CD8-positive, alpha-beta memory T cell (primary cell): ENCODE results near the gene TOP2A. TPM values are rescaled to one million over a fixed set of nuclear protein-coding genes. Genes with fewer than 3 reads are reported as not detected.
A peak's percentile ranks its signal among the peaks of the same experiment; 100 is the strongest.

ENCODE experiments used
- CTCF ChIA-PET: fragments of 350-600 bp; sonication (Branson Sonifier 250); formaldehyde crosslinking; loops from one replicate; lab custom pipeline; 2021; ENCODE audit warnings: antibody characterized with exemption; lab: Charles Lee
- POLR2A ChIA-PET: fragments of 350-600 bp; sonication (Branson Sonifier 250); formaldehyde crosslinking; loops from one replicate; lab custom pipeline; 2021; ENCODE audit warnings: antibody characterized with exemption; lab: Charles Lee
- DNase-seq, 5 donors: peaks; one replicate each; pipeline versions ENCODE4 v3.0.0 to v3.0.0-alpha.2; 2020 to 2022; ENCODE audit warnings: mixed read lengths in 1 of 5
- H3K27ac ChIP-seq: one replicate; pipeline ENCODE4 v1.7.0; 2013; ENCODE audit warnings: low read depth, mild to moderate bottlenecking, low read length, moderate library complexity
- H3K27me3 ChIP-seq: 2 replicates; pipeline ENCODE4 v1.7.0; 2013; ENCODE audit warnings: low read length, mild to moderate bottlenecking; ENCODE audit not compliant: insufficient read depth, poor library complexity, severe bottlenecking
- H3K36me3 ChIP-seq: 2 replicates; pipeline ENCODE4 v1.7.0; 2013; ENCODE audit warnings: mild to moderate bottlenecking, low read length, moderate library complexity; ENCODE audit not compliant: insufficient read depth
- H3K4me1 ChIP-seq: 2 replicates; pipeline ENCODE4 v1.7.0; 2013; ENCODE audit warnings: mild to moderate bottlenecking, low read length, moderate library complexity; ENCODE audit not compliant: insufficient read depth
- H3K4me3 ChIP-seq: 2 replicates; pipeline ENCODE4 v1.7.0; 2013; ENCODE audit warnings: mild to moderate bottlenecking, low read length
- H3K9me3 ChIP-seq: 2 replicates; pipeline ENCODE4 v1.7.0; 2013; ENCODE audit warnings: mild to moderate bottlenecking, low read length
- H3K27ac Mint-ChIP-seq, 8 donors: one replicate each; pipeline ENCODE4 v1.8.0; 2020 to 2021; ENCODE audit warnings: mixed read lengths in 8 of 8, mild to moderate bottlenecking in 6 of 8, inconsistent platforms in 3 of 8, moderate library complexity in 3 of 8
- H3K27me3 Mint-ChIP-seq, 2 donors: one replicate each; pipeline ENCODE4 v1.8.0; 2020 to 2021; ENCODE audit warnings: mixed read lengths in 2 of 2, mild to moderate bottlenecking in 1 of 2, moderate library complexity in 1 of 2
- H3K36me3 Mint-ChIP-seq, 3 donors: one replicate each; pipeline ENCODE4 v1.8.0; 2020 to 2021; ENCODE audit warnings: mixed read lengths in 3 of 3, inconsistent platforms in 1 of 3, mild to moderate bottlenecking in 1 of 3
- H3K4me1 Mint-ChIP-seq, 3 donors: one replicate each; pipeline ENCODE4 v1.8.0; 2020 to 2021; ENCODE audit warnings: mixed read lengths in 3 of 3, inconsistent platforms in 1 of 3, mild to moderate bottlenecking in 1 of 3
- H3K4me3 Mint-ChIP-seq, 7 donors: one replicate each; pipeline ENCODE4 v1.8.0; 2020 to 2021; ENCODE audit warnings: mixed read lengths in 7 of 7, mild to moderate bottlenecking in 6 of 7, moderate library complexity in 4 of 7, inconsistent platforms in 2 of 7
- H3K9me3 Mint-ChIP-seq, 5 donors: one replicate each; pipeline ENCODE4 v1.8.0; 2020 to 2022; ENCODE audit warnings: mixed read lengths in 5 of 5, mild to moderate bottlenecking in 3 of 5, moderate library complexity in 2 of 5, inconsistent platforms in 1 of 5
- polyA plus RNA-seq: library from polyadenylated mRNA; unstranded; fragments of 300-500 nt; fragmentation: Illumina TruSeq; gene quantifications from one replicate; pipeline ENCODE4 v1.2.3, GENCODE V29; 2021
- total RNA-seq, 2 experiments: library from RNA; stranded (reverse); gene quantifications; one replicate each; pipeline ENCODE4 v1.2.3, GENCODE V29; 2021

TOP2A gene
- total and polyA plus RNA-seq, 3 experiments from 2014 or later: 0.86 to 143 (median 138) TPM

- no peak for DNase-seq
- Histone ChIP-seq H3K27ac (no peak overlapping the region), H3K4me3 (no peak overlapping the region), H3K9me3 (no peaks in the 10 kb centered on the region), H3K36me3 (peaks cover 18% of the 10 kb centered on the region), H3K4me1 (peaks cover 46% of the 10 kb centered on the region), H3K27me3 (no peaks in the 10 kb centered on the region)
- CTCF ChIA-PET: interaction anchor here (0.5 to 1.9 kb wide), 4 partner anchors 10 to 46 kb away, joined by 3 to 8 read pairs (median 4); no protein-coding TSS in a partner anchor
- H3K4me3 Mint-ChIP-seq: peak overlapping the region in 4 of 7 donors; percentile 18 to 88 (median 62)
- POLR2A ChIA-PET: no interaction called here
- H3K36me3 Mint-ChIP-seq: peaks cover 0 to 46% (median 8%) of the 10 kb centered on the region in 3 donors
- H3K9me3 Mint-ChIP-seq: no peaks in the 10 kb centered on the region
- H3K4me1 Mint-ChIP-seq: peaks cover 58 to 69% (median 64%) of the 10 kb centered on the region in 3 donors
- no peaks in the 10 kb centered on the region for H3K27me3 Mint-ChIP-seq
- peak overlapping the region in 7 of 8 donors; percentile 32 to 97 (median 78) for H3K27ac Mint-ChIP-seq
Observed at GRCh38 chr17:40348562-40349476, 68.9 kb downstream of the TOP2A start.

GRCh38 chr17:40348136-40348504 is 69.6 kb downstream of the TOP2A start:
- H3K36me3 Mint-ChIP-seq: peaks cover 0 to 41% (median 8%) of the 10 kb centered on the region in 3 donors

GRCh38 chr17:40347319-40348135 is 70.2 kb downstream of the TOP2A start:
- Mint-ChIP-seq H3K4me3 (peak overlapping the region; percentile 37 to 80 (median 69)), H3K9me3 (no peaks in the 10 kb centered on the region), H3K36me3 (peaks cover 0 to 40% (median 7%) of the 10 kb centered on the region in 3 donors), H3K27me3 (no peaks in the 10 kb centered on the region), H3K27ac (peak overlapping the region; percentile 78 to 98 (median 95)), H3K4me1 (peaks cover 65 to 76% (median 67%) of the 10 kb centered on the region in 3 donors)
- no peak overlapping the region for H3K4me3 ChIP-seq
- no peaks in the 10 kb centered on the region for H3K27me3 ChIP-seq
- peaks cover 59% of the 10 kb centered on the region for H3K4me1 ChIP-seq
- ChIA-PET POLR2A (no interaction called here), CTCF (interaction anchor here (1.5 to 1.9 kb wide), 2 partner anchors 38 to 45 kb away, joined by 5 to 8 read pairs; no protein-coding TSS in a partner anchor)
- peaks cover 18% of the 10 kb centered on the region for H3K36me3 ChIP-seq
- no peak for DNase-seq
- no peaks in the 10 kb centered on the region for H3K9me3 ChIP-seq
- H3K27ac ChIP-seq: no peak overlapping the region

More at GRCh38 chr17:40348136-40348504, 69.6 kb downstream of the TOP2A start:
- Mint-ChIP-seq H3K4me1 (peaks cover 64 to 76% (median 69%) of the 10 kb centered on the region in 3 donors), H3K27ac (peak overlapping the region; percentile 57 to 98 (median 90)), H3K9me3 (no peaks in the 10 kb centered on the region), H3K4me3 (peak overlapping the region; percentile 18 to 80 (median 69)), H3K27me3 (no peaks in the 10 kb centered on the region)
- ChIA-PET CTCF (interaction anchor here (0.5 to 1.9 kb wide), 4 partner anchors 10 to 45 kb away, joined by 3 to 8 read pairs (median 4); no protein-coding TSS in a partner anchor), POLR2A (no interaction called here)
- H3K27me3 ChIP-seq: no peaks in the 10 kb centered on the region
- H3K4me3 ChIP-seq: no peak overlapping the region
- peaks cover 18% of the 10 kb centered on the region for H3K36me3 ChIP-seq
- no peak for DNase-seq
- H3K9me3 ChIP-seq: no peaks in the 10 kb centered on the region
- H3K4me1 ChIP-seq: peaks cover 53% of the 10 kb centered on the region
- H3K27ac ChIP-seq: no peak overlapping the region

- CTCF ChIA-PET: no interaction called here
- H3K27ac ChIP-seq: peak overlapping the region; percentile 16
- H3K27ac Mint-ChIP-seq: peak overlapping the region; percentile 78 to 98 (median 95)
Observed at GRCh38 chr17:40346765-40347158, 70.9 kb downstream of the TOP2A start.

GRCh38 chr17:40345994-40346764 is 71.5 kb downstream of the TOP2A start:
- Histone ChIP-seq H3K36me3 (peaks cover 18% of the 10 kb centered on the region), H3K27ac (peak overlapping the region; percentile 57), H3K9me3 (no peaks in the 10 kb centered on the region), H3K4me1 (peaks cover 64% of the 10 kb centered on the region), H3K27me3 (no peaks in the 10 kb centered on the region), H3K4me3 (peak overlapping the region; percentile 49)
- peak overlapping the region; percentile 30 to 85 (median 65) for H3K4me3 Mint-ChIP-seq
- H3K36me3 Mint-ChIP-seq: peaks cover 0 to 29% (median 2%) of the 10 kb centered on the region in 3 donors
- ChIA-PET CTCF (interaction anchor here (0.8 to 3.2 kb wide), 8 partner anchors 8 to 214 kb away, joined by 3 to 21 read pairs (median 3); no protein-coding TSS in a partner anchor), POLR2A (interaction anchor here (0.9 to 1.4 kb wide), 4 partner anchors 23 to 29 kb away, joined by 3 to 4 read pairs (median 4); no protein-coding TSS in a partner anchor)
- no peaks in the 10 kb centered on the region for H3K27me3 Mint-ChIP-seq
- no peak for DNase-seq
- peaks cover 62 to 77% (median 65%) of the 10 kb centered on the region in 3 donors for H3K4me1 Mint-ChIP-seq
- no peaks in the 10 kb centered on the region for H3K9me3 Mint-ChIP-seq
- peak overlapping the region; percentile 84 to 98 (median 95) for H3K27ac Mint-ChIP-seq

More at GRCh38 chr17:40346765-40347158, 70.9 kb downstream of the TOP2A start:
- Mint-ChIP-seq H3K36me3 (peaks cover 0 to 32% (median 2%) of the 10 kb centered on the region in 3 donors), H3K4me1 (peaks cover 61 to 76% (median 63%) of the 10 kb centered on the region in 3 donors), H3K27me3 (no peaks in the 10 kb centered on the region), H3K9me3 (no peaks in the 10 kb centered on the region), H3K4me3 (peak overlapping the region in 6 of 7 donors; percentile 53 to 76 (median 68))
- Histone ChIP-seq H3K36me3 (peaks cover 18% of the 10 kb centered on the region), H3K9me3 (no peaks in the 10 kb centered on the region), H3K27me3 (no peaks in the 10 kb centered on the region), H3K4me3 (no peak overlapping the region), H3K4me1 (peaks cover 64% of the 10 kb centered on the region)
- POLR2A ChIA-PET: interaction anchor here (1.4 kb wide), 1 partner anchor 28 kb away, joined by 4 read pairs; no protein-coding TSS in a partner anchor
- peak in 2 of 5 donors; percentile 22 to 54 for DNase-seq

- Histone ChIP-seq H3K4me3 (peak overlapping the region; percentile 49), H3K4me1 (peaks cover 71% of the 10 kb centered on the region), H3K27me3 (no peaks in the 10 kb centered on the region), H3K27ac (peak overlapping the region; percentile 57), H3K9me3 (no peaks in the 10 kb centered on the region), H3K36me3 (peaks cover 16% of the 10 kb centered on the region)
- H3K36me3 Mint-ChIP-seq: peaks cover 0 to 32% (median 2%) of the 10 kb centered on the region in 3 donors
- DNase-seq: peak in 4 of 5 donors; percentile 29 to 70 (median 46)
- ChIA-PET POLR2A (interaction anchor here (0.9 to 1.4 kb wide), 5 partner anchors 22 to 30 kb away, joined by 3 to 4 read pairs (median 3); no protein-coding TSS in a partner anchor), CTCF (interaction anchor here (0.8 to 3.2 kb wide), 10 partner anchors 9 to 215 kb away, joined by 3 to 21 read pairs (median 3); no protein-coding TSS in a partner anchor)
- H3K4me3 Mint-ChIP-seq: peak overlapping the region; percentile 46 to 89 (median 78)
- peak overlapping the region; percentile 84 to 98 (median 95) for H3K27ac Mint-ChIP-seq
- H3K27me3 Mint-ChIP-seq: no peaks in the 10 kb centered on the region
- peaks cover 70 to 85% (median 73%) of the 10 kb centered on the region in 3 donors for H3K4me1 Mint-ChIP-seq
- H3K9me3 Mint-ChIP-seq: no peaks in the 10 kb centered on the region
Observed at GRCh38 chr17:40345161-40345993, 72.3 kb downstream of the TOP2A start.
